GM19025 (cell line): ENCODE results near the gene WIPI1.

Experiments
- ATAC-seq: cut with Tn5 transposase; IDR thresholded peaks from one replicate; pipeline ENCODE4 v1.9.1; 2021; ENCODE audit warnings: mild to moderate bottlenecking, low read depth, moderate library complexity; ENCODE audit not compliant: unreplicated experiment

Gene WIPI1

DNA sequence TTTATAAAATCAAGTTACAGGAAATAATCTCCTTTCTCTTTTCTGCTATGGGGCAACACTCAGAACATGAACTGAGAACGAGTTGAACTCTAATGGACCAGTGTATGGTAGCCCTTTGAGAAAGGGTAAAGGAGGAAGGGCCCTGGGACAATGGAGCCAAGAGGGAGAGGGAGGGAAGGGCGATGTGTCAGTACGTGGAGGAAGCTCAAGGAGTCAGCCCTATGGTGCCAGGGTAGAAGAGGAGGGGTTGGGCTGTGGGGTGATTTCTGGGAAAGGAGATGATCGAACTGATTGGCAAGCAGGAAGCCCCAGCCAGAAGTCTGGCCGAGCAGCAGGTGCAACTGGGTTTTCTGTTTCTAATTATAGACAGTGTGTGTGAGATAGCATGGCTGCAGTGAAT, 4.3 kb upstream of the WIPI1 start:
- ATAC-seq = no peak

DNA sequence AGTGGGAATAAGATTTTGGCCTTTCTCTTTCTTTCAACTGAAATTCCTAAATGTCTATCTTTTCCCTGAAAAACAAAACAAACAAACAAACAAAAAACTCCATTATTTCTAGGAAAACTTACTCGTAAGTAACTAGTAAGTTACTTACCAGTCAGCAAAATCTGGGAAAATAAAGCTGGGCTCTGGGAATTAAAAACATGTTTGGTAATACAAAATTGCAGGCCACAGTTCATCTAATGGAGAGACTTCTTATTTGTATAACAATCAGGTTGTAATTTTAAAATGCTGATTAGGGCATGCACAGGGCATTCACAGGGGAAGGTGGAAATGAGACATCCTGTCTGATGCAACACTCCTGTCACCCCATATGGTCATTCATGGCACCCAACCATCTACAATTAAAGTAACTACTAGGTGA, 3.8 kb upstream of the WIPI1 start:
- no peak for ATAC-seq

DNA sequence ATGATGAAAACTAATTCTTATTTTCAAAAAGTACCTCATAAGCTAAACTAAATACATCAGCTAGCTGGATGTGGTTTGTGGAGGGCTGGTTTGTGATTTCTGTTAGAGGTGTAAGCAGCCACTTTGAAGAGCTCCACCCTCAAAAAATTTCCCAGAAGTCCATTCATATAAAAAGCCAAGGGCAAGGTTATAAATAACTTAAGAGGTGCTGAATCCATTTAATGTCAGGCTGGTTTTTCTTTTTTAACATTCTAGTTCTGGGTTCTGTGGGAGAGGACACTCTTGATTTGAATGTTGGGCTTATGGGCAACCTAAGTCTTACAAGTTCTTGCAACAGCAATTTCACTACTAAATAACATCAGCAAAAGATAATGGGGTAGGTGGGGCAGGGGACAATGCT, 3.4 kb upstream of the WIPI1 start:
- no peak for ATAC-seq

DNA sequence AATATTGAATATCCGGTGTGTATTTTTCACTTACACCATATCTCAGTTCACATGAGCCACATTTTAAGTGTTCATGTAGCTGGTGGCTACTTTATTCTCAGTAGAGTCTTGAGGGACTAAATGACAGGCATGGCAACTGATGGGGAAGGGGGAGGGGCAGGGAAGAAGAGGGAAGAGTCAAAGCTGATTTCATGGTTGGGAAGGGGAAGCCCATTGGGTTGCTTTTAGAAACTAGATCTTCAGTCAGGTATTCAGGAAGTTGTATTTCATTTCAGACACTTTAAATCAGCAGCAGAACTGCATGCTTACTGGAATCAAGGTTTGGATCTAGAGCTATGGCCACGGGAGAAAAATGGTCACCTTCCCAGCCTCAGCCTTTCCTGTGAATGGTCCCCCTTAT, 2.9 kb upstream of the WIPI1 start:
- no peak for ATAC-seq

DNA sequence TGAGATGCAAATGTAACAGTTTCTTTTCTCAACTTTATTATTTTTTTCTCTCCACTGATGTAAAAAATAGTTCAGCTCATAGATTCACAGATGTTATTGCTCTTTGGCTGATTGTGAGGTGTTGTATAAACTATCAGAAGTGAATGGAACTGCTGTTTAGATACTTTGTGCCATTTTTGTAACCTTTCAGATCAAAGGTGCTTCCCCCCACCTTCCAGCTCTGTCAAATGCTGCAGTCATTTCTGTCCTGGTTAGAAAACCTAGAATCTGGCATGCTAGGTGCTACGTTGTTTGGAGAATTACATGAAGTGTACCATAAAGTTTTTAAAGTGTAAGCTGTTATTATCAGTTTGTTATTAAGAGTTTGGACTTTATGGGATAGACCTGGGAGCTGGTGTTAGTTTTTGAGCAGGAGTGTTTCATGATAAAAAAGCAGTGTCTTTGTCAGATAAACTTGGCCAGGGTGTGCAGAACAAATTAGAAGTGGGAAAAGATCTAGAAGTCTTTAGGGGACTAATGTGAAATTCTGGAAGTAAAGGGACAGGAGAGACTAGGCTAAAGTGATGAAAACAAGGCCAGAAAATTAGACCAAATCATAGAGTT, 1.8 kb upstream of the WIPI1 start:
- peak; percentile 21 for ATAC-seq

DNA sequence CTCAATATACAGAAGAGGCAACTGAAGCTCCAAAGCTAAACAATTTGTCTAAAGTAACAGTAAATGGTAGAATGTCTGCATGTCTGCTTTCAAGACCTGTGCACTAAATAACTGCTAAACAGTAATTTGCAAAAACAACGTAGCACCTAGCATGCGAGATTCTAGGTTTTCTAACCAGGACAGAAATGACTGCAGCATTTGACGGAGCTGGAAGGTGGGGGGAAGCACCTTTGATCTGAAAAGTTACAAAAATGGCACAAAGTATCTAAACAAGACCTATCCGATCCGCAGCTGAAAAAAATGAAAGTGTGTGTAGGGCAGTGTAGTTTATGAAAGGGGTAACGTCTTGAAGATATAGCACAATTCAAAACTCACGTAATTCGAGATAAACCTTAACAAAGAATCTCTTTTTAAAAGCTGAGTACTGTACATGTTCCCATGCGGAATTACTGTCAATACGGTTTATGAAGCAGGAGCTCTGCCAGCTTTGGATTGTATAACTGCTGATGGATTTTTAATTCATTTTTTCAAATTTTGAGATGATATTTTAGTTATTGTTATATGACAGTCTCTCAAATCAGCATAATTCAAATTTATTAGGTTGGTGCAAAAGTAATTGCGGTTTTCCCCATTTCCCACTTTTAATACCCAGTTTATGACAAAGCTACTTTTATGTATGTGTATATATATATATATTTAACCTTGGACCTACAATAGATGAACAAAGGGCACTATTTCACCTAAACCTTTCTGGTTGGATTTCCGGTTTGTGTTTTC, 1.2 kb upstream of the WIPI1 start:
- no peak for ATAC-seq

DNA sequence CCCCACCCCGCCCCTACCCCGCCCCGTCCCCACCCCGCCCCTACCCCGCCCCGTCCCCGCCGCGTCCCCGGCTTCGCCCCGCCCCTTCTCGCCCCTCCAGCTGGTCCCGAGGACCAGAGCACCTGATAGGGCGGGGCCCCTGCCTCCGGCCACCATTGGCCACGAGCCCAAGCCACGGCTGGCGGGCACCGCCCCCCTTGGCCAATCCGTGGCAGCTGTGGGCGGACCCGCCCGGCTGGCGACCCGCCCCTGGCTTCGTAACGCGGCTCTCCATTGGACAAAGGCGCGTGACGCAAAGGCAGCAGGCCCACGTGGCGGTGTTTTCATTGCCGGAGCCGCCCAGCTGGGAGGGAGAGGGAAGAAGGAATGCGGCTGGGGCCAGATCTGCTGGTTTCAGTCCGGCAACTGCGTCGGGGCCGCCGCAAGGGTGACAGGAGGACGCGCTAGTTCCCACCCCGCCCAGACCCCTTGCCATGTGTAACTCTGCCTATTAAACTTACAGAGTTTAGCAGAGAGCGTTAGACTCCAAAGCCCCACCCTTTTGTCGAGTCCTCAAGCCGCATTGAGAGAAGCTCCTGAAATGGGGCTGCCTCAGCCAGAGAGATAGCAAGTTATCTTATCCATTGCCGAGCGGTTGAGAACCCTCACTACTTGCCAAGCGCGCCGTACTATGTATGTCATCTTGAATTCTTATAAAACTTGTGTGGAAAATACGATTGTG, 403 bp upstream of the WIPI1 start:
- ATAC-seq = peak; percentile 65

DNA sequence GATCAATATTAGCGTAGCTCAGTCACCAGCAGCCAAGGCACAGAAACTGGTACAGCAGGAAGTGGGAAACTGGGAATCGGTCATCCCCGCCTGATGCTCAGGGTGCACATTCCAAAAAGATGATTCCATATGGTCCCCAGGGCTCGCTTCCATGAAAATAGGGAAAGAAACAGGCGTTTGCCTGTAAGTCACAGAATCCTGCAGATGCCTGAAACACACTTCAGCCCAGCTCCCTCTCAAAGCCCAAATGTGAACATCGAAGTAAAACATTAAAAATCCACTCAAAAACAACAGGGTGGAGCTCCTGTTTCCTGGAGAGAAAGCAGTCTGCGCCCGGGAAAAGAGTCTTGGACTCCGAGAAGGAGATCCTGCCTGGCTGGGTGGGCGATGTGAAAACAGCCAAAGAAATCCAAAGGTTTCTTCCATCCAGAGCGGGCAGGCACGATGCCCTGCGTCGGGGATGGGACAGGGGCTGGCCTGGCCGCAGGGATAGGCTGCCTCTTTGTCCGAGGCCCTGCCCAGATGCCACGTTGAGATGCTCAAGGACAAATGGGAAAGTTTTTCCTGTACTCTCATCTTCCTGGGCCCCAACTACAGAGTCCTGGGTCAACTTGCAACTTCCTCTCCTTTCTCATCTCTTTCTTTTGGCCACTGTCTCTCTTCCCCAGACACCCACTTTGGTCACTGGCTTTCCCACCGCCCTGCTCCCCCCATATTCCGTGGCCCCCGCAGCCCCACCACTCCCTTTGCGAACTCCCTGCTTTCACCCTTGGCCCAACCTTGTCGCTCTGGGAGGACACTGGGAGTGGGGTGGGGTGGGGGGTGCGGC, 743 bp downstream of the WIPI1 start:
- ATAC-seq = no peak

DNA sequence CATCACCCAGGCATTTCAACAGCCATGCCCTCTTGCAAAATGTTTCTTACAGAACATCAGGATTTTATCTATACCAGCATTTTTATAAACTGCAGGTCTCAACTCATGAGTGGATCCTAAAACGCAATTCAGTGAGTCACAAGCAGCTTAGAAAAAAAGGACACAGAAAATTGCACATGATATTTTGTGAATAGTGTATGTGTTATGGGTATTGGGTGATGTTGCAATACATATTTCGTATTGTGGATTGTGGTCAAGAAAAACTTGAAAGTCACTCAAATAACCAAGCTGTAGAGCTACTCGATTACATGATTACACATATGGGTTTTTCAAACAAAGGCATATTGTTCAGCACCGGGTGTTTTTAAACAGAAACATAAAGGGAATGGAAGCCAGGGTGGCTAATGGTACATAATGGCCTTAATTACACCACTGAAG, 1.4 kb downstream of the WIPI1 start:
- no peak for ATAC-seq

DNA sequence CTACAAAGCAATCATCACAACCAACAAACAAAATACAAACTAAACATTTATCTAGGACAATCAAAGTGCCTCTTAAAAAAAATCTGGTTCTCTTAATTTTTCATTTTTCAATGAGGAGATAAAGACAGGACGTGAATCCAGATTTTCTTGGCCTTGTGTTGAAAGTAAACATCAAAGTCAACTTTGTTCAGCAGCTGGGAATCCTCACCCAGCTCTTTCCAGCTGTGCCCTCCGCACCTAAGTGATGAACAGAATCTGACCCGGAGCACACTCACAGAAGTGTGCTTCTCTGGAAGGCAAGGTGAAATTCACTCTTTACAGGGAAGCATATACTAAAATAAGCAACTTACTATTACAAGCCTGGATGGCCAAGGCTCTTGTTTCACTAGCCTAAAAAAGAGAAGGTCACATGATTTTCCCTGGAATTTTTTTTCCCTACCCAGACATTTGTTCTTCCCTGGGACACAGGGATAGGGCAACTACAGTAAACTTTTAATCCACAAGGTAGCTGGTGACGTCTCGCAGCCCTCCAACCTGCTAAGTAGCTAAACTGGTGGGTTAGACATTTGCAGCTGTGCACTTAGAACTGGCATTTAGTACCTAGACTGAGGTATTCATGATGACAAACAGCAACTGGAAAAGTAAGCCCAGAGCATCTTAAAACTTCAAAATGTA, 3.2 kb downstream of the WIPI1 start:
- ATAC-seq = no peak

DNA sequence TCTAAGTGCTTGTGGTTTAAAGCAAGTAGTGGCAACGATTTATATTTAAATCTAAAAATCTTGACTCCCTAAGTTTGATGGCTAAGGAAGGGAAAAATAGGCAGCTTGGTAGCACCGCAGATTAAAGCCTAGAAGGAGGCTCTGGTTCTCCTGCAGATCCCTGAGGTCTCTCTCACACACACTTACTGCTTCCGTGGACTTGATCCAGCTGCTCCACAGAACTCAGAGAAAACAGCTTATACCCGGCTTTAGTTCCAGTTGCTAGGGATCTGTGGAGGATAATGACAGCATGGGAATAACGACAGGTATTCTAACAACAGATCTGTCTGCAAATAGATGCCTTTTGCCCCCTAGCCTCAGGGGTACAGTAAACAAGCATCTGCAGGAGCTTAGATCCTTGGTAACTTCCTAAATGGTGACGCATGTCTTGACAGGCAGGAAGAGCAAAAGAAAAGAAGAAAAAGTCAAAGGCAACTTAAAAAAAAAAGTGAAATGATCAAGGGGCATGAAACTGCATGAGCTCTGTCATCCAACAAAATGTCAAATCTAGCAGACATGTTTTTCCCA, 4.5 kb downstream of the WIPI1 start:
- no peak for ATAC-seq

DNA sequence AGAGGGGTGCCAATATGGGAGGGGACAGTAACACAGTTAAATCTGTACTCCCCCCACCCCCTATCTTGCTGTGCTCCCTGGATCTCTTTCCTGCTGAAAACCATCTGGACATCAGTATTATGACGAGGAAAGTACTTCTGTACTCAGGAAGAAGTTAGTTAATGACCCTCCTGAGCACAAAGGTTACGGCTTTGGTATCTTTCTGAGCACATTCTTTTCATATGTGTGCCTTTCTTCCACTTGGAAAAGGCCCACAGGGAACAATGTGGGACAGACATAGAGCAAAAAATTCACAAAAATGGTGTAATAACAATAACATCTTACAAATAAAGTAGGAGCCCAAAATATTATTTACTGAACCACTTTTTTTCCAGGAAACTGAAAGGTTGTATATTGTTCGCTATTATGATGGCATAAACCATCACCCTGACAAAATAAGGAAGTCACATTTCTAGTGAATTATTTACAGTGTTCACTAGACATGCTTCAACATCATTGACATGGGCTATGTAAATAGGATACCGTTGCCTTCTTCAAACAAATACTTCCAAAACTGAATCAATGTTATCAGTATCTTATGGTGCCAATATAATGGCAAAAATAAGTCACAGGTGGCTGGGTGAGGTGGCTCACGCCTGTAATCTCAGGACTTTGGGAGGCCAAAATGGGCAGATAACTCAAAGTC, 5.5 kb downstream of the WIPI1 start:
- ATAC-seq = no peak

DNA sequence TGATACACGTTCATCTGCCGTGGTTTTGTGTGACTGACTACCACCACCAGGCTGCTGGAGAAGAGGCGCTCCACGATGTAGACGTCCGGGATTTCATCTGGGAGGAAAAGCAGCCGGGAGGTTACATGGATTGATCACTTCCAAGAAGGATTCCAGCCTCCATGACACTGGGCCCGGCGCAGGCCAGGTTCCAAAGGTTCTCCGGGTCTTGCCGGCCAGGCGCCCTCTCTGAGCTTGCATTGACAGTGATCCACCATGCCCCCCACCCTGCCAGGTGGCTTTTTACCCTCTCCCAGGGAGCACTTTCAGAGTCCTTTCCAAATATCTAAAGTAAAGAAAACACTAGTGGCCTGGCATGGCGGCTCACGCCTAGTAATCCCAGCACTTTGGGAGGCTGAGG, 6.5 kb downstream of the WIPI1 start:
- ATAC-seq = no peak

DNA sequence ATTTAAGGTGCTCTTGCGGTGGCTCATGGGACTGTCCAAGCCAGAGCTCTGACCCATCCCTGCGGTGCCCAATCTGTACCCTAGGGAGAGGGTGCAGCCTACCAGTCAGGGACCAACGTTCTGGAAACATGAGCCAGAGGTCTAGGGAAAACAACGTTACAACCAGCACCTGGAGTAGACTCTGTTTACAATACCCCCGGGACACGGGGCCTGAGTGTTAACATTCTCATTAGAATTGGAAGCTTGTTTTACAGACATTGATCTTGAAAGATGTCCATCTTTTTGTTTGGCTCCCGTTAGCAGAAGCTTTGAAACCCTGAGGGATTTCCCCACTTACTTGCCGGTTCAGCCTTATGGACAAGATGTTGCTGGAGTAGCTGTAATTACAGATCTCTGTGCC, 6.9 kb downstream of the WIPI1 start:
- no peak for ATAC-seq

DNA sequence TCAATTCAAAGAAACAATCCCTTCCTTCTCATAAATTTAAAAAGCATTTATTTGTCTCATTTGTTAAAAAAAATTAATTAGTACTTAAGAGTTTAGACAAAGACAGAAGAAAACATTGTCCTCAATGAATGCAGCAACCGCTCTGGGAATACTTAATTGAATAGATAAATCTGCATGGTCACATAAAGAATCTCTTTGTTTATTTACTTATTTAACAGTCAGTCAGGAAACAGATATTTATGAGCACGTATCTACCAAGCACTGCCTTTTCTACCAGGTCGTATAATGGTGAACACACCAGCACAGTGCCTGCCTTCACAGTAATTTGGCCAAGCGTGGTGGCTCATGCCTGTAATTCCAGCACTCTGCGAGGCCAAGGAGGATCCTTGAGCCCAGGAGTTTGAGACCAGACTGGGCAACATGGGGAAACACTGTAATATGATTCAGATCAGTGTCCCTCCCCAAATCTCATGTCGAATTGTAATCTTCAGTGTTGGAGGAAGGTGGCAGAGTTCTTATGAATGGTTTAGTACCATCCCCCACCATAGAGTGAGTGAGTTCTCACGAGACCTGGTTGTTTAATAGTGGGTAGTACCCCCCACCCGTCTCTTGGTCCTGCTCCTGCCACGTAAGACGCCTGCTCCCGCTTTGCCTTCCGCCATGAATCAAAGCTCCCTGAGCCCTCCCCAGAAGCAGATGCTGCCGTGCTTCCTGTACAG, 8.1 kb downstream of the WIPI1 start:
- ATAC-seq = no peak

DNA sequence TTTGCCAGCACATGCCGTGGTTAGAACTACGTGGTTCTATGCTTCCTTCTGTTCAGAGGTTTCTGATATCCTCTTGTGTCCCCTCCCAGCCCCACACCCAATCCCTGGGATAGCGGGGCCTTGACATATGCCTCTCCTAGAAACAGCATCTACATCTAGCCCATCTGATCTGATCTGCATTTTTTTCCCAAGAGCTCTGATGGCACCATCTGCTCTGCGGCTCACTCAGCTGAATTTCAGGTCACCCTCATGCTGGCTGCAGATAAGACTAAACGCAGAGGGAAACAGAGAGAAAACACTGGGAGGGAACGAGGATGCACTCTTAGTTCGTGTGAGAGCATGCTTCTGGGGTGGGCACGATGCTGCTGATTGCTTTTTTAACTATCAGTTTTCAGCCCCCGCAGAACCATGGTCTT, 10.7 kb downstream of the WIPI1 start:
- no peak for ATAC-seq

DNA sequence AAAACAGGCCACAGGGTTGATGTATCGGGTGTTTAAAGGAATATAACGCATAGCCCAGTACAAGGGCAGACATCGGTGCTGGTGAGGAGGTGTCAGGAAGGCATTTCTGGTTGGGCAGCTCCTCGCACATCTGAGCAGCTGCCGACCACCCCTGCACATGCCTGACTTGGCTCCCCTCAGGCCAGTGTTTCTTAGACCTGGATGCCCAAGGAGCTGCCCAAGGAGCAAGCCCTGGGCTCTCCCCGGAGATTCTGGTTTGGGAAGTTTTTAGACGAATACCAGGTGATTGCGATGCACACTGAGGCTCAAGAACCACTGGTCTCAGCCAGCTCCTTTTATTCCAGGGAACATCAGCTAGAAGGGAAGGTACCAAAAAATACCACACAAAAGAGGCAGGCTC, 11.6 kb downstream of the WIPI1 start:
- no peak for ATAC-seq

DNA sequence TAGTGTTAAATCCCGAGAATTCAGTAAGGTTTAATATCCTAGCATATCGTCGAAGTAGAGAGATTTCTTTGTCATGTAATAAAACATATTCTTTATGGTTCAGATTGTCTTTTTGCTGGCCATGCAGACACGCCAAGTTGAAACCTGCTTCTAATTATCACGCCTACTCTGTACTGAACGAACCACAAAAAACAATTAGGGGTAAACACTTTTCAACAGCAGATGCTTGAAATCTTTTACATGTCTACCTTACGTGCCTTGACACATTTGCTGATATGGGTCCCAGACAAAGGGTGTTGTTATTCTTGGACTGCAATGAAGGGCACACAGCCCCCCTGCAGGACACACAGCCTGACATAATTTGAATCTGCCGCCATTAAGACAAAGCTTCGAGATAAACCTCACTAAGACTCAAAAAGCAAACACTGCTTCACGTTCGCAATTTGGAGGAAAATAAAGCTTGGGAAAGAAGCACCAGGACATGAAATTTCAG, 13.3 kb downstream of the WIPI1 start:
- no peak for ATAC-seq
